H9 (cell line): ENCODE data around the gene DNAJC5. TPM values are rescaled to one million over a fixed set of nuclear protein-coding genes. Genes with fewer than 3 reads are reported as not detected.

Source experiments
- DNase-seq: peaks from one replicate; pipeline ENCODE4 v3.0.0-alpha.2; 2017
- H2AFZ ChIP-seq: one replicate; pipeline ENCODE4 v1.6.1; 2013; ENCODE audit warnings: mild to moderate bottlenecking, low read length, control low read depth, moderate library complexity
- H2AK5ac ChIP-seq: 2 replicates; pipeline ENCODE4 v1.6.1; 2013; ENCODE audit warnings: low read length, control low read depth, mixed read lengths; ENCODE audit not compliant: insufficient read length
- H2BK120ac ChIP-seq: one replicate; pipeline ENCODE4 v1.6.1; 2013; ENCODE audit warnings: low read depth, mild to moderate bottlenecking, low read length, control low read depth, inconsistent platforms; ENCODE audit not compliant: poor library complexity, severe bottlenecking
- H2BK12ac ChIP-seq: 2 replicates; pipeline ENCODE4 v1.6.1; 2013; ENCODE audit warnings: low read length, control low read depth, mixed read lengths, low read depth; ENCODE audit not compliant: insufficient read length
- H2BK15ac ChIP-seq: 2 replicates; pipeline ENCODE4 v1.6.1; 2013; ENCODE audit warnings: low read depth, low read length, control low read depth
- H2BK20ac ChIP-seq: one replicate; pipeline ENCODE4 v1.6.1; 2013; ENCODE audit warnings: low read depth, mild to moderate bottlenecking, low read length, control low read depth, inconsistent platforms; ENCODE audit not compliant: poor library complexity, severe bottlenecking
- H2BK5ac ChIP-seq: 2 replicates; pipeline ENCODE4 v1.6.1; 2013; ENCODE audit warnings: low read length, control low read depth, mixed read lengths; ENCODE audit not compliant: insufficient read length
- H3K14ac ChIP-seq: 2 replicates; pipeline ENCODE4 v1.6.1; 2013; ENCODE audit warnings: low read length, control low read depth; ENCODE audit not compliant: insufficient read depth
- H3K18ac ChIP-seq: 2 replicates; pipeline ENCODE4 v1.6.1; 2013; ENCODE audit warnings: low read depth, mild to moderate bottlenecking, mixed read lengths, low read length, control low read depth; ENCODE audit not compliant: insufficient read length
- H3K23ac ChIP-seq: 2 replicates; pipeline ENCODE4 v1.6.1; 2013; ENCODE audit warnings: low read length, control low read depth, mixed read lengths, low read depth; ENCODE audit not compliant: insufficient read length
- H3K23me2 ChIP-seq: 2 replicates; pipeline ENCODE4 v1.6.1; 2013; ENCODE audit warnings: low read depth, mild to moderate bottlenecking, mixed read lengths, low read length, control low read depth; ENCODE audit not compliant: insufficient read length, poor library complexity, severe bottlenecking
- H3K27ac ChIP-seq: 2 replicates; pipeline ENCODE4 v1.5.1; 2013; ENCODE audit warnings: low read length, control low read depth, mixed read lengths, low read depth; ENCODE audit not compliant: insufficient read length
- H3K27me3 ChIP-seq: 2 replicates; pipeline ENCODE4 v1.6.1; 2013; ENCODE audit warnings: low read length, control low read depth, inconsistent platforms; ENCODE audit not compliant: insufficient read depth
- H3K4ac ChIP-seq: 2 replicates; pipeline ENCODE4 v1.6.1; 2013; ENCODE audit warnings: low read depth, mild to moderate bottlenecking, control low read depth, inconsistent platforms, low read length, moderate library complexity
- H3K4me1 ChIP-seq: 2 replicates; pipeline ENCODE4 v1.6.1; 2013; ENCODE audit warnings: low read length, control low read depth, inconsistent platforms; ENCODE audit not compliant: insufficient read depth
- H3K4me2 ChIP-seq: 2 replicates; pipeline ENCODE4 v1.6.1; 2013; ENCODE audit warnings: low read length, control low read depth, mixed read lengths; ENCODE audit not compliant: insufficient read length, insufficient read depth
- H3K56ac ChIP-seq: 2 replicates; pipeline ENCODE4 v1.6.1; 2013; ENCODE audit warnings: low read depth, mild to moderate bottlenecking, mixed read lengths, low read length, control low read depth; ENCODE audit not compliant: insufficient read length
- H3K79me1 ChIP-seq: 2 replicates; pipeline ENCODE4 v1.6.1; 2013; ENCODE audit warnings: low read depth, mild to moderate bottlenecking, moderate library complexity, low read length, control low read depth, inconsistent platforms; ENCODE audit not compliant: insufficient read depth, poor library complexity, severe bottlenecking
- H3K79me2 ChIP-seq: 2 replicates; pipeline ENCODE4 v1.6.1; 2013; ENCODE audit warnings: low read length, control low read depth, inconsistent platforms; ENCODE audit not compliant: insufficient read depth
- H3K9ac ChIP-seq: 2 replicates; pipeline ENCODE4 v1.6.1; 2013; ENCODE audit warnings: low read length, control low read depth, mixed read lengths; ENCODE audit not compliant: insufficient read length; ENCODE audit errors: extremely low read depth
- H3K9me3 ChIP-seq: one replicate; pipeline ENCODE4 v1.6.1; 2013; ENCODE audit warnings: low read depth, low read length, inconsistent platforms; ENCODE audit not compliant: control insufficient read depth
- H3T11ph ChIP-seq: one replicate; pipeline ENCODE4 v1.6.1; 2013; ENCODE audit warnings: mild to moderate bottlenecking, low read length, control low read depth, inconsistent platforms
- H4K20me1 ChIP-seq: one replicate; pipeline ENCODE4 v1.6.1; 2013; ENCODE audit not compliant: control insufficient read depth, insufficient read length, insufficient read depth
- H4K5ac ChIP-seq: 2 replicates; pipeline ENCODE4 v1.6.1; 2013; ENCODE audit warnings: low read depth, mild to moderate bottlenecking, mixed read lengths, low read length, control low read depth; ENCODE audit not compliant: insufficient read length
- H4K8ac ChIP-seq: replicated peaks from 2 replicates; pipeline ENCODE4 v1.6.1; 2013; ENCODE audit warnings: low read length, control low read depth, mixed read lengths, low read depth; ENCODE audit not compliant: insufficient read length
- H4K91ac ChIP-seq: 2 replicates; pipeline ENCODE4 v1.6.1; 2013; ENCODE audit warnings: low read depth, mild to moderate bottlenecking, moderate library complexity, mixed read lengths, low read length, control low read depth; ENCODE audit not compliant: insufficient read length
- H3K27ac Mint-ChIP-seq, 3 experiments: 2 replicates in 2 of 3; 3 replicates in 1 of 3; pipeline ENCODE4 v1.8.0; 2020 to 2021; ENCODE audit warnings: mixed read lengths in 3 of 3, mild to moderate bottlenecking in 1 of 3, moderate library complexity in 1 of 3
- H3K27me3 Mint-ChIP-seq: 2 replicates; pipeline ENCODE4 v1.8.0; 2021; ENCODE audit warnings: low read depth, mild to moderate bottlenecking, moderate library complexity, mixed read lengths
- H3K36me3 Mint-ChIP-seq, 3 experiments: 2 replicates in 2 of 3; 3 replicates in 1 of 3; pipeline ENCODE4 v1.8.0; 2020 to 2021; ENCODE audit warnings: low read depth in 3 of 3, mixed read lengths in 3 of 3; ENCODE audit not compliant: insufficient read depth in 1 of 3
- H3K4me1 Mint-ChIP-seq, 2 experiments: 2 replicates each; pipeline ENCODE4 v1.8.0; 2020; ENCODE audit warnings: mixed read lengths in 2 of 2
- H3K4me3 Mint-ChIP-seq, 2 experiments: 2 replicates in 1 of 2; 3 replicates in 1 of 2; pipeline ENCODE4 v1.8.0; 2020 to 2021; ENCODE audit warnings: mild to moderate bottlenecking in 2 of 2, mixed read lengths in 2 of 2, moderate library complexity in 1 of 2
- H3K9me3 Mint-ChIP-seq, 2 experiments: 2 replicates in 1 of 2; 3 replicates in 1 of 2; pipeline ENCODE4 v1.8.0; 2020; ENCODE audit warnings: mild to moderate bottlenecking in 2 of 2, mixed read lengths in 2 of 2, moderate library complexity in 1 of 2
- WGBS: extraction: QIAGEN DNeasy Blood & Tissue Kit; methylation state at CpG from one replicate; pipeline ENCODE4 v1.1.7; 2013; ENCODE audit warnings: missing lambda C conversion rate, low lambda C conversion rate, mixed read lengths; ENCODE audit not compliant: insufficient read length; ENCODE audit errors: extremely low coverage; 5-methylcytosine and 5-hydroxymethylcytosine counted together
- total RNA-seq: library from RNA; stranded (reverse); gene quantifications from 2 replicates; pipeline ENCODE4 v1.2.1, GENCODE V29; 2021
- TF ChIP-seq, protein P1 (sequence below): fragments of 200-600 bp; sonication (generic); conservative IDR thresholded peaks from 3 replicates; pipeline ENCODE4 v1.8.0; 2021; ENCODE audit warnings: antibody characterized with exemption, mild to moderate bottlenecking

DNAJC5 gene
- total RNA-seq, 1 experiment from 2014 or later = 43.0 TPM

DNA sequence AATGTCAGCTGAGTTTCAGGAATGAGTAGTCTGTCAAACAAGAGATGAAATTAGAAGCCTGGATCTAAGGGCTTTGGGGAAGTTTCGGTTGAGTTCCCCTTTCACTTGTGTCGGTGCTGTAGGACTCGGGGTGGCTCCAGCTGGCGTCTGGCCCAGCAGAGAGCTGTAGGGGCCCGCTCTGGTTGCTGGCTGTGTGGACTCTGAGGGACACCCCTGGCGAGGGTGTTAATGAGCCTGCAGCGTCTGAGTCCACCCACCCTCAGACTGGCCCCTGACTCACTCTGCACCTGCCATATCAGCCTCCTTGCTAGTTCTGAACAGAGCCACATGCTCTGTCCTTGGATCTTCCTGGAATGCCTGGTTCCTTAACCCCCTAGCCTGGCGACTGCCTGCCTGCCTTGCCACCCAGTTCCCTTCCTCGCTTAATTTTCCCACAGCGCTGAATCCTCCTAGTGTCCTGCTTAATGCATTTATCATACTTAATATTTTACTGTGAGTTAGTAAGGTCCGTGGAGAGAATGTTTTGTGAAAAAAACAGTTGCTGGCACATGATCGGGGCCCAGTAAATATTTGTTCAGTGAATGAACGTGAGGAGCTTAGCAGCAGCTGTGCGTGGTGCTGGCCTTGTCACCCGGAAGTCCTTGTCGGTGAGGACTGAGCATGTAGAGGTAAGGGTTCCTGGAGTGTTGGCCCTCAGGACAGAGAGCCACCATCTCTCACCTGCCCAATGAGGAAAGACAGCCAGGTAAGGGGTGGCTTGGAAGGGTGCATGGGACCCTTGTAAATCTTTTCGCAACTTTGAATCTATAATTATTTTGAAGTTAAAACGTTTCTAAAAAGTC is 1.6 kb downstream of the DNAJC5 start:
- Histone ChIP-seq H3K27me3 (no peaks in the 10 kb centered on the region), H4K8ac (no peak overlapping the region), H3K18ac (no peak overlapping the region), H3K23ac (no peak overlapping the region), H2AK5ac (no peak overlapping the region), H2BK20ac (no peak overlapping the region), H2BK12ac (no peak overlapping the region), H2BK5ac (no peak overlapping the region), H3K27ac (no peak overlapping the region), H3K4me1 (0 out of 2 replicates have a peak, but pooled peaks cover 2% of the 10 kb centered on the region), H3K79me2 (peaks cover 11% of the 10 kb centered on the region; the same call in 1 of the 2 replicates), H3K9ac (no peak overlapping the region), H3T11ph (no peak overlapping the region), H2BK120ac (no peak overlapping the region), H3K79me1 (no peaks in the 10 kb centered on the region), H4K5ac (no peak overlapping the region), H2AFZ (no peak overlapping the region), H3K9me3 (no peaks in the 10 kb centered on the region), H4K91ac (no peak overlapping the region), H3K14ac (no peak overlapping the region), H3K4ac (no peak overlapping the region), H4K20me1 (no peaks in the 10 kb centered on the region), H3K23me2 (peaks cover 6% of the 10 kb centered on the region), H3K4me2 (peak overlapping the region; percentile 66), H2BK15ac (no peak overlapping the region), H3K56ac (no peak overlapping the region)
- Mint-ChIP-seq H3K27ac (peak overlapping the region in 2 of 3 experiments; percentile 15 to 20; a peak in 2 of 7 replicates), H3K4me1 (peaks cover 16 to 17% of the 10 kb centered on the region in 2 experiments), H3K36me3 (peaks cover 1 to 9% (median 2%) of the 10 kb centered on the region in 3 experiments; a peak in 5 of 7 replicates), H3K9me3 (no peaks in the 10 kb centered on the region), H3K27me3 (no peaks in the 10 kb centered on the region), H3K4me3 (peak overlapping the region; percentile 75 to 89)
- DNase-seq = no peak
- TF ChIP-seq, protein P1, sequence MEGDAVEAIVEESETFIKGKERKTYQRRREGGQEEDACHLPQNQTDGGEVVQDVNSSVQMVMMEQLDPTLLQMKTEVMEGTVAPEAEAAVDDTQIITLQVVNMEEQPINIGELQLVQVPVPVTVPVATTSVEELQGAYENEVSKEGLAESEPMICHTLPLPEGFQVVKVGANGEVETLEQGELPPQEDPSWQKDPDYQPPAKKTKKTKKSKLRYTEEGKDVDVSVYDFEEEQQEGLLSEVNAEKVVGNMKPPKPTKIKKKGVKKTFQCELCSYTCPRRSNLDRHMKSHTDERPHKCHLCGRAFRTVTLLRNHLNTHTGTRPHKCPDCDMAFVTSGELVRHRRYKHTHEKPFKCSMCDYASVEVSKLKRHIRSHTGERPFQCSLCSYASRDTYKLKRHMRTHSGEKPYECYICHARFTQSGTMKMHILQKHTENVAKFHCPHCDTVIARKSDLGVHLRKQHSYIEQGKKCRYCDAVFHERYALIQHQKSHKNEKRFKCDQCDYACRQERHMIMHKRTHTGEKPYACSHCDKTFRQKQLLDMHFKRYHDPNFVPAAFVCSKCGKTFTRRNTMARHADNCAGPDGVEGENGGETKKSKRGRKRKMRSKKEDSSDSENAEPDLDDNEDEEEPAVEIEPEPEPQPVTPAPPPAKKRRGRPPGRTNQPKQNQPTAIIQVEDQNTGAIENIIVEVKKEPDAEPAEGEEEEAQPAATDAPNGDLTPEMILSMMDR = no peak
- WGBS = no CpG with 5 or more reads among the region's 18 CpGs
